Stimulated activated CD4-positive, alpha-beta T cell treated with anti-CD3 and anti-CD28 coated beads, TNF-alpha, amount 100 ng/mL, for 4 hours (primary cell): ENCODE results near the gene ACSL1.

Source experiments
- DNase-seq, 3 experiments: peaks; one replicate each; pipeline ENCODE4 v3.0.0-alpha.2; 2020; ENCODE audit warnings: low read depth in 3 of 3

Gene ACSL1

DNA sequence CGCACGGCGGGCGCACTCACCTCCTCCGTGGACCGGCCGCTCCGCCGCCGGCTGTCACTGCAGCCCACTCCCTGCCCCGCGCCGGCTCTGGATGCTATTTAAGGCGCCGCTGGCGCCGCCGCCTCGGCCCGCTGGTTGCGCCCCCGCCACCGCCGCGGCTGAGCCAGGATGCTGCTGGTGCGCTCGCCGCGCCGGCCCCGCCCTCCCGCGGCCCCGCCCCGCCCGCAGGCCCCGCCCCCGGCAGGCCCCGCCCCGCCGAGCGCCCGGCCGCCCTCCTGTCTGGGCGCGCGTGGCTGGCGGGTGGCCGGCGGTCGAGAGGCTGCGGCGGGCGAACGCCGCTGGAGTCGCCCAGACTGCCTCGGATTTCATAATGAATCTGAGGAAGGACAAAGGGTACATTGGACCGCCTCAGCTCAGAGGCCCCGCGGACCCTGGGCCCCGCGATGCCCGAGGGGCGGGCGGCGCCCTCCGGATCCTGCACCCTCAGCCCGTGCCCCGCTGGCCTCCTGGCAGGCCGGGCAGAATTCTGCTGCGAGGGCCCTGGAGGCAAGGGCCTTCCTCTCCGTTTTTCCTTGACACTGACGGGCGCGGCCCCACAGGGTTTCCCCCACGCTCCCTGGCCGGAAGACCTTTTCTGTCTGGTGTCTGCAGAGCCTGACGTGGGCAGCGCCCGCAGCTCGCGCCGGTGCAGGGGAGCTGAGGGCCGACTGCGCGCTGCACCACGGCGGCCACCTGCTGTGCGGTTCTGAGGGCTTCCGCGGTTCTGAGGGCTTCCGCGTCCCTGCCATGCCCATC, at the start of gene ACSL1:
ACSL1 (minus strand) TSS at position 73 of the 795 bp plus-strand sequence. CDS start 22,454 bp downstream, outside the sequence.
- peak; percentile 67 to 74 (median 69) for DNase-seq

DNA sequence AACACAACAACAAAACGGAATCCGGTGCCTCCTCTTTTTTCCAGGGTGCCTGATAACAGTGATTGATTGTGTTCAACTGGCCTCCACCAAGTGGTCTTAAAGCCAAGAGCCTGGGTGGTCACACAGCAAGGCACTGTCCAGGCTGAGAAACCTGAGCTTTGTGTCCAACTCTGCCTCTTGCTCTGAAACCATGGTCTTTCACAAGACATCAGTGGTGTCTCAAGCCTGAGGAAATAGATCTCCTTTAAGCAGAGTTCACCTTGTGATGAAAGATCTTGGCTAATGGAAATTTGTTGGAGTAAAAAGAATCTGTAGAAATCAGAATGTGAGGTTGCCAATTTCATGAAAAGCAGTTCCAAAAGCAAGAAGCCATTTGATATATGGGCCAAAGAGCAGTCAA, 47.3 kb upstream of the ACSL1 start:
- no peak for DNase-seq

DNA sequence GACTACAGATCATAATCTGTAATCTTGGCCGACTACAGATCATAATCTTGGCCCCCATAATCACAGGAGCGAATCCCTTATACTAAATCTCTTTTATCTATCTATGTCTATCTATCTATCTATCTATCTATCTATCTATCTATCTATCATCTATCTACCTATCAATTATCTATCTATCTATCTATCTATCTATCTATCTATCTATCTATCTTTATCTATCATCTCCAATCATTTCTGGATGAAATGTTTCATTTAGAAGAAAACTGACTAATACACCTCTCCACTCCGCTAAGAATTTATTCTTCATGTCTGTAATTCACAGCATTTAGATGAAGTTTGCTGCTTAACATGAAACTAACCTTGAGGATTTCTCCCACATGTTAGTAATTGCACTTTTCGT, 45.0 kb upstream of the ACSL1 start:
- DNase-seq, result no peak

DNA sequence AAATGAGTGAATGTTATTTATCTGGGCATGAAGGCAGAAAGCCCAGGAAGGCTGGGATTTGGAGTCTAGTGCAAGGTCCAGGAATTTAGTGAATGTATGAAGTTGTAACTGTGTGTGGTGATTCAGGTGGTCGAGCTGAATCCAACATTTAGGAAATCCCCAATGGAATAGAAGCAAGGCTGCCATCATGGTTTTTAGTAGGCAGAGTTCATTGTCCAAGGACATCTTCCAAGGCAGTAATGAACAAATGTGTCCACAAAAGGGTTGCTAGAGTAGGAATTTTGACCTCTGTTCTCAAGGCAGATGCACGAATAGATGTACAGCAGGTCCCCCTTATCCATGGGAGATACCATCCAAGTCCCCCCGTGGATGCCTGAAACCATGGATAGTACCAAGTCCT, 42.9 kb upstream of the ACSL1 start:
- DNase-seq, result no peak

GRCh38 chr4:184863916-184864315, 38.1 kb upstream of the ACSL1 start:
- DNase-seq, result no peak

GRCh38 chr4:184861047-184861446, 35.3 kb upstream of the ACSL1 start:
- no peak for DNase-seq

- DNase-seq, result no peak
Observed at GRCh38 chr4:184860018-184860779, 34.4 kb upstream of the ACSL1 start.

DNA sequence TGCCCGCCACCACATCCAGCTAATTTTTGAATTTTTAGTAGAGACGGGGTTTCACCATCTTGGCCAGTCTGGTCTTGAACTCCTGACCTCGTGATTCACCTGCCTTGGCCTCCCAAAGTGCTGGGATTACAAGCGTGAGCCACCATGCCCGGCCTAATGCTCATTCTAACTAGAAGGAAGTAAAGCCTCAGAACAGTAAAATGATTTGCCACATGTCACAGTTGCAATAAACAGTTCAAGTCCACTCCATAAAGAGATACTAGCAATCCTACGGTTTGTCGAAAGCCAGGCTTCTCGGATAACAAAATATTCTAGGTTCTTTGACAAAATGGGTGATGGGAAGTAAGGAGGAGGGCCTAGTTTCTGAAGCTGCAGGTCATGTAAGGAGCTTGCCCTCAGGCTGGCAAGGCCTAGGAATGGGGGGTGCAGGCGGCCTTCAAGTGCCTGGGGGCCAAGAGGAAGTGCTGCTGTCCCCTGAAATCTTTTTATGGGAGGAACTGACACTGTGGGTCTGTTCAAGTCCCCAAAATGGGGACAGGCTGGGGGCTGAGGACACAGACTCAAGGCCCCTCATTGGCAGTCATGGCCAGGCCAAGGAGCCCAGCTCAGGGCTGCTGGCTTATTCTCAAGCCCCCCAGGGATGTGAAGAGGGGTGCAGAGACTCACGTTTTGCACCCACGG, 31.8 kb upstream of the ACSL1 start:
- no peak for DNase-seq

- no peak for DNase-seq
Observed at GRCh38 chr4:184856277-184856609, 30.5 kb upstream of the ACSL1 start.

DNA sequence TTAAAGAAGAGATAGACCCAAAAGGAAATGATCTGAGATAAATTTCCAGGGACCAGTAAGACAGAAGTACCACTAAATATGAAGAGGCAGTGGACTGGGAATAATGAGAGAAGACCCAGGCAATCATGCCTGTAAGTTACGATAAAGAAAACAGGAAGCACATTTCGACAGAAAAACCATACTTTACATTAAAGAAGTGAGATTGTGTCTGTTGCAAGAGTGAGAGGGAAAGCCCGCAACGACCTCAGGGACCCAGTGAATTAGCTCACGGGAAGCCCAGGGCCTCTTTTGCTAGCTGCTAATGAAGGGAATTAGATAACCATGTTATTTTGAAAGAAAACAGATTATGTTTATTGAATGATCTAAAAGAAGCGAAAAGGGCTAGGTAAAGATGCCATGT, 28.9 kb upstream of the ACSL1 start:
- no peak for DNase-seq

DNA sequence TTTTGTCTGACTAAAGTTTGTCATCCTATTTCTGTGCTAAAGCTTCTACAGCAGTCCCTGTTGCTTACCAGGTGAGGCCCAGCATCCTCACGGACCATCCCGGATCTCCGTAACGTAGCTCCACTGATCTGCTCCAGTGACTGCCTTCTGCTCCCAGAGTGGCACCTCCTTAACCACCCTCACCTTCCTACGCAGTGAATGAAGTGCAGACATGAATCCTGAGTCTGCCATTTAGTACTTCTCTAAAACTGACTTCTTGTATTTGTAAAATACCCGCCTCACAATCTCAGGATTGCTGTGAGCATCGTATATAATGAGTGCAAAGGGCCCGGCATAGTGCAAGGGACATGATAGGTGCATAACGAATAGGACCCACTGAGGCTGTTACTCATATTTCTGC, 27.7 kb upstream of the ACSL1 start:
- DNase-seq, result no peak

GRCh38 chr4:184851886-184852285, 26.1 kb upstream of the ACSL1 start:
- no peak for DNase-seq

GRCh38 chr4:184851200-184851541, 25.4 kb upstream of the ACSL1 start:
- DNase-seq, result no peak

GRCh38 chr4:184850431-184851199, 24.8 kb upstream of the ACSL1 start:
- no peak for DNase-seq

DNA sequence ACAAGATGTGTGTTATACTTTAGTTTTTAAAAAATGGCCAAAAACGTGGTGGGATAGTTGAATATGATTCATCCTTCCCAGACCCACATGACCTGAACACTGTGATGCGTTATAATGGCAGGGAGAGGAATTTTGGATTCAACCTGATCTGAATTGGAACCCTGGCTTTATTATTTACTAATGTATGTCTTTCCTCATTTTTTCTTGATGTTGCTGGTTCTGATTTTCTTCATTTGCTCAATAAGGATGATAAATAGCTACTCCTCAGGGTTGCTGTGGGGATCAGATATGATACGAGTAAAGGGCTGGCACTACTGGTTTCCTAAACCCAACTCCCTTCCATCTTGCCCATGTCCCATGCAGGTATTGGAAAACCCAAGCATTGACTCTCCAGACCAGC, 24.2 kb upstream of the ACSL1 start:
- DNase-seq, result no peak

GRCh38 chr4:184849185-184849584, 23.4 kb upstream of the ACSL1 start:
- no peak for DNase-seq

DNA sequence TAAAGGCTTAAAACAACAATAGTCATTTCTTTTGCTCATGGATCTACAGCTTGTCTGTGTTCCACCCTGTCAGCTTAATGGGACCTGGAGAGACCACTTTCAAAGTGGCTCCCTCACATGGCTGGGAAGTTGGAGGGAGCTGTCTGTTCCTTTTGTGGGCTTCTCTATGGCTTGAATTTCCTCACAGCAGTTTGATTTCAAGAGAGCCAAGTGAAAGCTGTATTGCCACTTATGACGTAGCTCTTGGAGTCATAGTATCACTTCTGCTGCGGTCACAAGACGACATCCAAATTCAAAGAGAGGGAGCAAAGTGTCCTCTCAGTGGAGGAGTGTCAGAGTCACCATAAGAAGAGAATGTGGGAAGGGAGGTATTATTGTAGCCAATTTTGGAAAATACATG, 22.7 kb upstream of the ACSL1 start:
- no peak for DNase-seq

DNA sequence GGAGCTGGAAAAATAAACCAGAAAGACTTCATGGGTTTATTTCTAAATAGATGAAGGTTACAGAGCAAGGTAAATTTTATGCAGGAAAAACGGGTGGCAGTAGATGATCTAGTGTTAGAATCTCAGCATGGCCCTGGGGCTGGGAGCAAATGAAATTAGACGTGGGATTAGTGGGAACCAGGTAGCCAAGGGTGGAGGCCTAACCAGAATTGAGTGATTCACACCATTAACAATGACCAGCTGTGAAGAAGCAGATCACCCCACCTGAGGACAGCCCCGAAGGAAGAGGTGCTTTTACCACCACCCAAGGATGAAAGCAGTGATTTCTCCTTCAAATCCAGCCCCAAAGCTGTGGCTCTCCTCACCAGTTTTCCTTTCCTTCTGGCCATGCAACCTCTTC, 20.8 kb upstream of the ACSL1 start:
- no peak for DNase-seq

- no peak for DNase-seq
Observed at GRCh38 chr4:184845367-184846021, 19.7 kb upstream of the ACSL1 start.

DNA sequence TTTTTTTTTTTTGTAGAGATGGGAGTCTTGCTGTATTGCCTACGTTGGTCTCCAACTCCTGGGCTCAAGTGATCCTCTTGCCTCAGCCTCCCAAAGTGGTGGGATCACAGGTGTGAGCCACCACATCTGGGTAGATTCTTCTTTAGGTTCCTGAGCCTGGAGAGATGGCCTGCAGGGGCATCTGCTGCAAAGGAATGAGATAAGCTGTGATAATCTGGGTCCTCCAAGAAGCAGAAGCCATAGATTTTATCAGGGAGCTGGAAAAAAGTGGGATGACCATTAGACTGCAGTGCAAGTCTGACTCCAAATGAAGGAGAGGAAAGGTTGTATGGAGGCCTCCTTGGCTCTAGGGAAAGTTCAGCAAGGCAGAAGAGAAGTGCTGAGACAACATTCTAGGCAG, 19.0 kb upstream of the ACSL1 start:
- DNase-seq, result no peak

DNA sequence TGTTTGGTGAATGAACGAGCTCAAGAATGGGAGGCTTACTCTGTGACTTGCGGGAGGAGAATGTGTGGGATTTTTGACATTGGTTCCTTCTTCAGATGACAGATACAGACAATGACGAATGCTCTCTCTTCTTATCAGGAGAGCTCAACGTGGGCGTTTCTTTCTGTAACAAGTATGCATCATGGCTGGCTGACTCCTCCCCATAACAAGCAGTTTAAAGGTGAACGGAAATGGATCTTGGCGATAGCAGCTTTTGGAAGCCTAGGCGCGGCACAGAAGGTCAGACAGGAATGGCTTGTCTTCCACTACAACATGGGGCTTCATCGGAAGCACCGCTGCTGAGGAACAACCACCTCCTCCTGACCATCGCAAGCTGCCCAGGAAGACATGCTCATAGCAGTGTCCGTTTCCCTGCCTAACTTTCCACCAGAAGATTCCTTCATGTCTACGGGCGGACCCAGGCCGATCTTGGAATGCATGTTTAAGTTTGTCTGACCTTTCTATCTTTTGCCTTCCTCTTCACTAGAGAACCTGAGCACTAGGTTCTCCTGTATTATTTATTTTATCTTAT, 18.3 kb upstream of the ACSL1 start:
- no peak for DNase-seq
